Lower leg skin (tissue), 4 donors: Measurements from ENCODE around the gene DCUN1D4. TPM values are rescaled to one million over a fixed set of nuclear protein-coding genes. Genes with fewer than 3 reads are reported as not detected.

Experiments
- DNase-seq, 2 donors: peaks; one replicate each; pipeline ENCODE4 v3.0.0-alpha.2; 2019; ENCODE audit warnings: low spot score in 2 of 2
- H3K4me3 ChIP-seq: fragments of 200-600 bp; sonication (generic); 2 replicates; pipeline ENCODE4 v1.5.1; 2017; ENCODE audit warnings: mild to moderate bottlenecking, low read depth; ENCODE audit not compliant: poor library complexity, severe bottlenecking
- POLR2A ChIP-seq, 2 donors: fragments of 450-650 bp; IDR thresholded peaks; one replicate each; pipeline ENCODE4 v1.6.1; 2016 to 2017; ENCODE audit warnings: antibody characterized with exemption in 2 of 2, mild to moderate bottlenecking in 1 of 2, moderate library complexity in 1 of 2
- WGBS, 2 donors: methylation state at CpG; one replicate each; pipeline ENCODE4 v1.1.5; 2018; 5-methylcytosine and 5-hydroxymethylcytosine counted together
- intact Hi-C: fragments of 100-400 bp; cut with DNase I; formaldehyde crosslinking; loops from one replicate; pipeline ENCODE4 v1.15.0; 2023; ENCODE audit warnings: low total_unique reads
- total RNA-seq, 4 donors: library from RNA; depleted of rRNA; stranded (reverse); fragments of >200 nt; gene quantifications; one replicate each; pipeline ENCODE4 v1.1.0, GENCODE V29; 2016
- TF ChIP-seq, protein P1 (sequence below), 3 donors: fragments of 450-650 bp; IDR thresholded peaks; one replicate each; pipeline ENCODE4 v1.5.1; 2016; ENCODE audit warnings: antibody characterized with exemption in 3 of 3, mild to moderate bottlenecking in 3 of 3, moderate library complexity in 2 of 3

DCUN1D4 gene
- total RNA-seq = 10 to 100 TPM; 16.7 to 30.7 (median 17.7) TPM

DNA sequence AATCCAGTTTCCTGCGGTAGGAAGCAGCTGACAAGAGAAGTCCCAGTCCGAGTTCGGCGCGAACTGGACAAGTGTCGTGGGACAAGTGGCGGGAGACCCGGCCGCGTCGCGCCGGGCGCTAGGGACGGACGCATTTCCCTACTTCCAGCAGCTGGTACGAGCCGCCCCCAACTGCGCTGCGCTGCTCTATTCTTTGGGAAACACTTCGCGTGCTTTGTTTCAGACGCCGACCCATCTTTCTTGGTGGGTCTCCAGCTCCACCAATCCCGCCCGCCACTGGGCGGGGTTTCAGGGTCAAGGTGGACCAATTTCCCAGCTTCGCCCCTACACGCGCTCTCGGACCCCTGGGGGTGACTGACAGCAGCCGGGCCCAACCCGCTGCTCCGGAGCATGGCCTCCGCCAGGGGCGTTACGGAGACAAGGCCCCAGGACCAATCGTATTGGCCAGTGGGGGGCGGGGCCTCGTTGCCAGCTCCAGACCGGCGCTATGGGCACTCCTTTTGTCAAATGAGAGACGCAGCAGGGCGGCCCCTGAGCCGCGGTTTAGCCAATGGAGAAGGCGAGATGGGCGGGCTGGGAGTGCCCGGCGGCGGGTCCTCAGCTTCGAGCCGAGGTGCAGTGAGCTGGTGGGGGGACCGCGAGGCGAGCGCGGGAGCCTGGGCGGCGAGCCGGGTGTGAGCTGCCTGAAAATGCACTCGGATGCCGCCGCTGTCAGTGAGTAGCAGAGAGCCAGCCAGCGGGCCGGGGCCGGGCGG is at the start of gene DCUN1D4:
DCUN1D4 (plus strand) TSS at position 600 of the 755 bp plus-strand sequence; CDS start at position 690, 90 bp downstream.
- H3K4me3 ChIP-seq = peak within 1 kb of the TSS; percentile 63
- intact Hi-C loops = no loop called here
- TF ChIP-seq POLR2A (IDR thresholded peaks at IDR 0.05) = no peak
- TF ChIP-seq, protein P1, sequence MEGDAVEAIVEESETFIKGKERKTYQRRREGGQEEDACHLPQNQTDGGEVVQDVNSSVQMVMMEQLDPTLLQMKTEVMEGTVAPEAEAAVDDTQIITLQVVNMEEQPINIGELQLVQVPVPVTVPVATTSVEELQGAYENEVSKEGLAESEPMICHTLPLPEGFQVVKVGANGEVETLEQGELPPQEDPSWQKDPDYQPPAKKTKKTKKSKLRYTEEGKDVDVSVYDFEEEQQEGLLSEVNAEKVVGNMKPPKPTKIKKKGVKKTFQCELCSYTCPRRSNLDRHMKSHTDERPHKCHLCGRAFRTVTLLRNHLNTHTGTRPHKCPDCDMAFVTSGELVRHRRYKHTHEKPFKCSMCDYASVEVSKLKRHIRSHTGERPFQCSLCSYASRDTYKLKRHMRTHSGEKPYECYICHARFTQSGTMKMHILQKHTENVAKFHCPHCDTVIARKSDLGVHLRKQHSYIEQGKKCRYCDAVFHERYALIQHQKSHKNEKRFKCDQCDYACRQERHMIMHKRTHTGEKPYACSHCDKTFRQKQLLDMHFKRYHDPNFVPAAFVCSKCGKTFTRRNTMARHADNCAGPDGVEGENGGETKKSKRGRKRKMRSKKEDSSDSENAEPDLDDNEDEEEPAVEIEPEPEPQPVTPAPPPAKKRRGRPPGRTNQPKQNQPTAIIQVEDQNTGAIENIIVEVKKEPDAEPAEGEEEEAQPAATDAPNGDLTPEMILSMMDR (IDR thresholded peaks at IDR 0.05) = no peak
- WGBS, 2 donors = 0 to 1% methylated on average over 41 to 47 of the region's 68 CpGs
- DNase-seq = peak; percentile 100

DNA sequence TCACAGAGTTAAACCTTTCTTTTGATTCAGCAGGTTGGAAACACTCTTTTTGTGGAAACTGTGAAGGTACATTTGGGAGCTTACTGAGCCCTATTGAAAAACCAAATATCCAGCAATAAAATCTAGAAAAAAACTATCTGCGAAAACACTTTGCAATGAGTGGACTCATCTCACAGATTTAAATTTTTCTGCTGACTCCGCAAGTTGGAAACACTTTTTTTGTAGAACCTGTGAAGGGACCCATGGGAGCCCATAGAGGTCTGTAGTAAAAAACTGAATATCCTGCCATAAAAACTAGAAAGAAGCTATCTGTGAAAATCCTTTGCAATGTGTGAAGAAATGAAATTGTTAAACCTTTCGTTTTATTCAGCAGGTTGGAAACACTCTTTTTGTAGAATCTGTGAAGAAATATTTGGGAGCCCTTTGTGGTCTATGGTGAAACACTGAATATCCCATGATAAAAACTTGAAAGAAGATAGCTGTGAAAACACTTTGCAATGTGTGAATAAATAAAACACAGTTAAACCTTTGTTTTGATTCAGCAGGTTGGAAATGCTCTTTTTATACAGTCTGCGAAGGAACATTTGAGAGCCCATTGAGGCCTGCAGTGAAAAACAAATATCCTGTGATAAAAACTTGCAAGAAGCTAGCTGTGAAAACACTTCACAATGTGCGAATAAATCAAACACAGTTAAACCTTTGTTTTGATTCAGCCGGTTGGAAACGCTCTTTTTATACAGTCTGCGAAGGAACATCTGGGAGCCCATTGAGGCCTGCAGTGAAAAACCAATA is 22.3 kb upstream of the DCUN1D4 start:
- no peak overlapping the region for H3K4me3 ChIP-seq
- no peak for DNase-seq
- intact Hi-C loops = no loop called here
- 84 to 87% methylated on average over 8 of the region's 8 CpGs for WGBS, 2 donors
- TF ChIP-seq POLR2A (IDR thresholded peaks at IDR 0.05) = no peak
- TF ChIP-seq, protein P1 (IDR thresholded peaks at IDR 0.05) = no peak

DNA sequence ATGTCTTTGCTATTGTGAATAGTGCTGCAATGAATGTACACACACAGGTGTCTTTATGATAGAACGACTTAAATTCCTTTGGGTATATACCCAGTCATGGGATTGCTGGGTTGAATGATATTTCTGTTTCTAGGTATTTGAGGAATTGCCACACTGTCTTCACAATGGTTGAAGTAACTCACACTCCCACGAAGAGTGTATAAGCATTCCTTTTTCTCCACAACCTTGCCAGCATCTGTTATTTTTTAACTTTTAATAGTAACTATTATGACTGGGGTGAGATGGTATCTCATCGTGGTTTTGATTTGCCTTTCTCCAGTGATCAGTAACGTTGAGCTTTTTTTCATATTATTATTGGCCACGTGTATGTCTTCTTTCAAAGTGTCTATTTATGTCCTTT is 17.6 kb upstream of the DCUN1D4 start:
- WGBS, 2 donors = 57 to 72% methylated on average over 5 of the region's 5 CpGs
- no peak overlapping the region for H3K4me3 ChIP-seq
- intact Hi-C loops = no loop called here
- TF ChIP-seq, protein P1 (IDR thresholded peaks at IDR 0.05) = no peak
- TF ChIP-seq POLR2A (IDR thresholded peaks at IDR 0.05) = no peak
- no peak for DNase-seq

DNA sequence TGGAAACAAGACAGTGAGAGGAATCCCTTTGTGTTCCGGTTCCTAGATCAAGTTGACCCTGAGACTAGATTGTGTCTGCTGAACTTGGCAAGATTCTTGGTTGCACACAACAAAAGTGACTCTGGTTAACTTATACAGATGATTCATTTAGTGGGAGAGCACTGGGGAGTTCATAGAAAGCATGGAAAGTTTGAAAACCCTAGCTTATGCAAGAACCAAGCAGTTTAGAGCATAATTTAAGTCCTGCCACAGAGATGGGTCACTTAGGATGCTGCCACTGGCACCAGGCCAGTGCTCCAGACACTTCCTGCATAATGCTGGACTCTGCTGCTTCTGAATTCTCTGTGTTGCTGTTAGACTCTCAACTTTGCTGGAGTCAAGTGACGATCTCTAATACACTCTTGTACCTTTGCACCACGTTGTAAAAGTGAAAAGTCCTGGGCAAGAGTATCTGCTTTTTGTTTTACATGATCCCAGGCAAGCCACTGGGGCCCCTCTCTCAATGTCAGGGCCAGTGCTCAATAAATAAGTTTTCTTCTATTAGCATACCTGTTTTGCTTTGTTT is 12.7 kb upstream of the DCUN1D4 start:
- WGBS, 2 donors = 64 to 66% methylated on average over 3 of the region's 3 CpGs

DNA sequence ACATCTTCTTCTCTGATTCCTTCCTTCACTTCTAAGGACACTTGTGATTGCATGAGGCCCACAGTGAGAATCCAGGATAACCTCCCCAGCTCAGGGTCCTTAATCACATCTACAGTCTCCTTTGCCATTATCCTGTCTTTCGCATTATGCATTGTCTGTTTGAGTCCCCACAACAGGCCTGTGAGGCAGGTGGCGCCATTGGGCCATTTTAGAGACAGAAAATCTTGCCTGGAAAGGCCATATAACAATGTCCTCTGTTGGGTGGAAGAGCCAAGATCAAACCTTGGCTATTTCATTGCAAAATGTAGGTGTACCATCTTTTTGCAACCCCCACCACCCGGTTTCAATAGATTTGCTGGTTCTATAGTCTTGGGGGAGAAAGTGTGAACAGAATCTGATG is 11.8 kb upstream of the DCUN1D4 start:
- WGBS, 2 donors = 24% methylated on average over 3 of the region's 3 CpGs
- DNase-seq = peak; percentile 27 to 86
- H3K4me3 ChIP-seq = no peak overlapping the region
- intact Hi-C loops = no loop called here
- TF ChIP-seq, protein P1 (IDR thresholded peaks at IDR 0.05) = no peak
- no peak for TF ChIP-seq POLR2A (IDR thresholded peaks at IDR 0.05)

More for the DNA sequence above, 12.7 kb upstream of the DCUN1D4 start:
- TF ChIP-seq POLR2A (IDR thresholded peaks at IDR 0.05) = no peak
- TF ChIP-seq, protein P1 (IDR thresholded peaks at IDR 0.05) = no peak
- H3K4me3 ChIP-seq = no peak overlapping the region
- intact Hi-C loops = no loop called here
- no peak for DNase-seq
